Islet of Langerhans (tissue), 1 donor: ENCODE data around the gene CCDC27.

Experiments
- FAIRE-seq: peaks from one replicate; lab custom pipeline; 2011; peaks lifted over from hg19 to GRCh38; lab: Jason Lieb, UNC

Gene CCDC27

GRCh38 chr1:3777078-3777547 lies 24.9 kb downstream of the CCDC27 start:
- FAIRE-seq, result no peak

GRCh38 chr1:3777647-3778589 lies 25.7 kb downstream of the CCDC27 start:
- FAIRE-seq, result no peak

GRCh38 chr1:3778590-3779264 lies 26.5 kb downstream of the CCDC27 start:
- FAIRE-seq, result no peak

DNA sequence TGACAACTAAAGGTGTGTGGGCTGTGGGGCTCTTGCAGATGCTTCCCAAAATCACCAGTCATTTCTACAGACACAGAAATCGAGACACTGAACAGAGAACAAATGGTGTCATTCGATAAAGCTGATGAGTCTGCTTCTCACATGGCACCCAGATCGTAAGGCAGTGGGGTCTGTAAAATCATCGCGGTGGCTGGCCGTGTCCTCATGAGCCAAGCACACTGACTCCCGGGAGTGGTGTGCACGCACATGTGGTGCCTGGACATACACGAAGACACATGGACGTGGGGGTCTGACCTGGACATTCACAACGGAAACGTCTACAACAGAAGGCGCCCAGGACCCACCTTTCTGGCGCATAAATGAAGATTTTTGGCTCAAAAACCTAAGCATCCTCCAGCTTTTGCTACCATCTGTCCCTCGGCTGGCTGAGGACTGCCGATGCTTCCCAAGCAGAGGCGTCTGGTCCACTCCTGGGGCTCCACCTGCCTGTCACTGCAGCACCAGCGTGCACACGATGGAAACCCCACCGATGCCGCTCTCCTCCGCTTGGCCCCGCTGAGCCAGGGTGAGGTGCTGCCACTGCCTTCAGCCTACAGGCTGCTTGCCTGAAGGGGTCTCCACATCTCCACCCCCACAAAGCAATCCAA lies 27.1 kb downstream of the CCDC27 start:
- FAIRE-seq, result no peak

DNA sequence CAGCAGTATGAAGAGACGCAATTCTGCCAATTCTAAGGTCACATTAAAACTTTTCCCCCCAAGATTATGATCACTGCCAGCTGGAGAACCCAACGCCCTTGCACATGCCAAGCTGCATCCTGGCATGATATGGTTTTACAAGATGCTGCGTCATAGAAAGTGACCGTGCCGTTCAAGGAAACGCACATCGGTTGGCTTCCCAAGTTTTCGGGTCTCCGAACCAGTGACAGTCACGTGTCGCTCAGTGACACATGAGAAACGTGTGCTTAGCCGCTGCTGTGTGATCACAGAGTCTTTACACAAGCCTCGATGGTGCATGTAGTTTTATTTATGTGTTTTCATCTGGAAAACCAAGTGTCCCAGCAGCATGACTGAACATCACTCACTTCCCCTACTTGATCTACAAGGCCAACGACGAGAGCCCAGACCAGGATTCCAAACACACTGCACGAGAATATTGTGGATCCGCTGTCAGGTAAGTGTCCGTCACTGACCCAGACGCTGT lies 27.7 kb downstream of the CCDC27 start:
- no peak for FAIRE-seq

GRCh38 chr1:3780901-3781300 lies 28.7 kb downstream of the CCDC27 start:
- FAIRE-seq, result no peak

GRCh38 chr1:3783651-3784474 lies 31.6 kb downstream of the CCDC27 start:
- no peak for FAIRE-seq

DNA sequence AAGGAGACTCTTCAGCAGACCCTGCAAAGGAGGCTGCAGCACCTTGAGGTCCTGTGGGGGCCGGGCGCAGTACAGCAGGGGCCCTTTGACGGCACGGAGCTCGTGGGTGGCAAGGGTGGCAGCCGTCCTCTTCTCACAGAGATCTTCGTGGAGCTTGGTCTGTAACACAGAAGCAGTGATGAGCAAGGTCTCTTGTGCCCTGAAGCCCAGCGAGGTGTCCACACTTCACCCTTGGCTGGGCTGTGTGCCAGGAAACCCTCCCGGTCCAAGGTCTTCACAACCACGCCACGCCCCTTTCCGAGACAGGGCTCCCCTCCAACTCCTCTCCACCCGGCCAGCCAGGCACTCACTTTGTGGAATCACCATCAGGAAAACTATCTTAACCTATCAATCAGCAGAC lies 32.8 kb downstream of the CCDC27 start:
- FAIRE-seq, result no peak

- FAIRE-seq, result no peak
Observed at GRCh38 chr1:3785456-3786157, 33.4 kb downstream of the CCDC27 start.

- no peak for FAIRE-seq
Observed at GRCh38 chr1:3786468-3787348, 34.5 kb downstream of the CCDC27 start.

DNA sequence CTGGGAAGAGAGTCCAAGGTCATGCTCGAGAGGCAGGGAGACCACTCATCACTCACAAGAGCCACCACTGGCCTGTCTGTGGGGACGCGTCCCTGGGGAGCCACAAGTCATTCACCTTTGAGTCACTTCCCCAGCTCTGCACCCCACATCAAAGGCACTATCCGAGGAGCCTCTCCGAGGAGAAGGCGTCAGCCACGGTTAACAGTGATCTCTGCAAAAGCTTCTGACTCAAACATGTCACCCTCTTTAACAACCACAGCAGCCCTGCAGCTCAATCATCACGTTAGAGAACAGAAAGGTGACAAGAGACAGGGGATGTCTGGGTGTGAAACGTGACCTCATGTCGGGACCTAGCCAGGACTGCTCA lies 35.1 kb downstream of the CCDC27 start:
- no peak for FAIRE-seq

GRCh38 chr1:3787745-3788605 lies 35.7 kb downstream of the CCDC27 start:
- no peak for FAIRE-seq

DNA sequence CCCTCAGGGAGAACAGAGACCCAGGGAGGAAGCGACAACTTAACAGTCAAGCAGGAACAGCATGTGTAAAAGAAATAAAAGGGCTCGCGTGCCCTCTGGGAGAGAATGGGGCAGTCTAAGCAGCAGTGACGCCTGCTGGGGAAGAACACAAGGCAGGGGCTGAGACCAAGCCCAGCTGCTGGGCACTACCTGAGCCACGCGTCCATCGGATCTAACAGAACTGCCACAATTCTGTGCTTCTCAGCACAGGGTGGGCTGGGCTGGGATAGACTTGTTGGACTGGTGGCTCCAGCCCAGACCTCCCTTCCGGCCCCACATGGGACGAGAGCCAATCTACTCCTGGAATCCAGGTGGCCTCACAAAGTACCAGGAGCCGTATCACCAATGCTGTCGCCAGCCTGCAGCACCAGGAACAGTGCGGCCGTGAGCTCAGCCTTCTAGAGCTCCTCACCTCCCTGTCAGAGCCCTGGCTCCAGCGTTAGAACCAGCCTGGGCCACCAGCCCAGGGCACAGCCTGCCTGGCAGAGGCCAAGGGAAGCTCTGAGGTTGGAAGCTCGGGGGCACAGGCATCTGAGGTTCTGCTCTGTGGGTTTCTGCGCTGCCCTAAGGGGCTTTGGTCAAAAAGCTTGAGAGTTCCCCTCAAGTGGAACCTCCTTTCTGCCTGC lies 36.6 kb downstream of the CCDC27 start:
- no peak for FAIRE-seq

GRCh38 chr1:3789421-3790300 lies 37.4 kb downstream of the CCDC27 start:
- no peak for FAIRE-seq

GRCh38 chr1:3790500-3790923 lies 38.3 kb downstream of the CCDC27 start:
- no peak for FAIRE-seq

DNA sequence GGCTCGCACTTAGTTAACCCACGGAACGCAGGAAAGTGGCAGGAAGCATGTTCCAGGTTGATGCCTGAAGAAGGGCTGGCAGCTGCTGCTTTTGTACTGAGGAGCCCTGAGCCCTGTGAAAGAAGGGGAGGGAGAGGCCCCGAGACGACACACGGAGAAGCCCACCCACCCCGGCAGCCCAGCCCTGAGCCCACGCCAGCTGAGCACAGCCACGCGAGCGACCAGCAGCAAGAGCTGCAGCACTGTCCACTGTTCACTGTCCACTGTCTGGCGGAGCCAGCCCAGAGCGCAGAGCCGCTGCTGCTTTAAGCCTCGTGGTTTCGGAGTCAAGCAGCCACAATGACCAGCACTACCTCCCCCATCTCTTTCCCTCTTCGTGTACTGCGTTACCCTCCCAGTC lies 38.7 kb downstream of the CCDC27 start:
- no peak for FAIRE-seq

GRCh38 chr1:3795453-3796214 lies 43.4 kb downstream of the CCDC27 start:
- FAIRE-seq, result no peak
